Activated CD4-positive, alpha-beta T cell treated with anti-CD3 and anti-CD28 coated beads for 24 hours (primary cell): ENCODE measurements around the gene ARGLU1.

ENCODE experiments used
- DNase-seq, 2 donors: peaks; one replicate each; pipeline ENCODE4 v3.0.0-alpha.2; 2020; ENCODE audit warnings: low read depth in 2 of 2

Gene ARGLU1

GRCh38 chr13:106526738-106527444, 41.0 kb downstream of the ARGLU1 start:
- DNase-seq = no peak

GRCh38 chr13:106525865-106526264, 42.1 kb downstream of the ARGLU1 start:
- DNase-seq = no peak

GRCh38 chr13:106524108-106524507, 43.8 kb downstream of the ARGLU1 start:
- no peak for DNase-seq

GRCh38 chr13:106523576-106523975, 44.4 kb downstream of the ARGLU1 start:
- DNase-seq = no peak

GRCh38 chr13:106522898-106523525, 44.9 kb downstream of the ARGLU1 start:
- DNase-seq = no peak

GRCh38 chr13:106522112-106522705, 45.7 kb downstream of the ARGLU1 start:
- DNase-seq = no peak

- no peak for DNase-seq
Measured at GRCh38 chr13:106521095-106521799, 46.7 kb downstream of the ARGLU1 start.

- DNase-seq = no peak
Measured at GRCh38 chr13:106520251-106521054, 47.5 kb downstream of the ARGLU1 start.

- no peak for DNase-seq
Measured at GRCh38 chr13:106518512-106518911, 49.4 kb downstream of the ARGLU1 start.

GRCh38 chr13:106517109-106517847, 50.7 kb downstream of the ARGLU1 start:
- no peak for DNase-seq

GRCh38 chr13:106515635-106516254, 52.2 kb downstream of the ARGLU1 start:
- DNase-seq = no peak

- DNase-seq = no peak
Measured at GRCh38 chr13:106514928-106515634, 52.9 kb downstream of the ARGLU1 start.

GRCh38 chr13:106513025-106513983, 54.6 kb downstream of the ARGLU1 start:
- no peak for DNase-seq

- no peak for DNase-seq
Measured at GRCh38 chr13:106507560-106508274, 60.2 kb downstream of the ARGLU1 start.

GRCh38 chr13:106506286-106506685, 61.7 kb downstream of the ARGLU1 start:
- no peak for DNase-seq

GRCh38 chr13:106505732-106506131, 62.2 kb downstream of the ARGLU1 start:
- DNase-seq = no peak

- no peak for DNase-seq
Measured at GRCh38 chr13:106505295-106505694, 62.6 kb downstream of the ARGLU1 start.
